Heart left ventricle (tissue), 16 donors: ENCODE measurements around the gene C8G. TPM values are rescaled to one million over a fixed set of nuclear protein-coding genes. Genes with fewer than 3 reads are reported as not detected.

Experiments used
- ATAC-seq, 4 donors: fragments of 200-7000 bp; cut with Tn5 transposase; one replicate each; pipeline ENCODE4 v1.9.1; 2020 to 2022; ENCODE audit warnings: moderate library complexity in 4 of 4, mild to moderate bottlenecking in 3 of 4, moderate number of reproducible peaks in 1 of 4
- DNase-seq, 5 donors: peaks; one replicate each; pipeline ENCODE4 v3.0.0-alpha.2; 2020
- H3K27ac ChIP-seq, 12 donors: fragments of 200-600 bp; sonication (generic) in 4 of 12; one replicate each; pipeline versions ENCODE4 v1.5.0 to v1.8.0; 2016 to 2022; ENCODE audit warnings: mild to moderate bottlenecking in 2 of 12
- H3K27me3 ChIP-seq, 9 donors: fragments of 200-600 bp; sonication (generic) in 2 of 9; one replicate each; pipeline versions ENCODE4 v1.5.1 to v1.8.0; 2016 to 2022; ENCODE audit warnings: mild to moderate bottlenecking in 3 of 9
- H3K36me3 ChIP-seq, 9 donors: fragments of 200-600 bp; sonication (generic) in 2 of 9; one replicate each; pipeline versions ENCODE4 v1.5.0 to v1.8.0; 2018 to 2022; ENCODE audit warnings: mild to moderate bottlenecking in 2 of 9
- H3K4me1 ChIP-seq, 12 donors: fragments of 200-600 bp; sonication (generic) in 4 of 12; one replicate each; pipeline versions ENCODE4 v1.5.0 to v1.8.0; 2016 to 2022; ENCODE audit warnings: mild to moderate bottlenecking in 3 of 12
- H3K4me3 ChIP-seq, 12 donors: fragments of 200-600 bp; sonication (generic) in 4 of 12; one replicate each; pipeline versions ENCODE4 v1.5.0 to v1.8.0; 2017 to 2022; ENCODE audit warnings: mild to moderate bottlenecking in 9 of 12, moderate library complexity in 4 of 12
- H3K9me3 ChIP-seq, 12 donors: fragments of 200-600 bp; sonication (generic) in 4 of 12; one replicate each; pipeline versions ENCODE4 v1.5.0 to v1.8.0; 2016 to 2022; ENCODE audit warnings: mild to moderate bottlenecking in 1 of 12
- CTCF ChIP-seq, 12 donors: fragments of 200-600 bp; sonication (generic) in 4 of 12; IDR thresholded peaks; one replicate each; pipeline versions ENCODE4 v1.5.0 to v1.8.0; 2018 to 2022; ENCODE audit warnings: antibody characterized with exemption in 12 of 12, mild to moderate bottlenecking in 5 of 12
- POLR2A ChIP-seq, 2 donors: fragments of 450-650 bp; IDR thresholded peaks; one replicate each; pipeline ENCODE4 v1.6.1; 2017; ENCODE audit warnings: antibody characterized with exemption in 2 of 2, mild to moderate bottlenecking in 2 of 2, moderate library complexity in 2 of 2
- WGBS, 4 donors: extraction: QIAGEN DNeasy Blood & Tissue Kit in 2 of 4; methylation state at CpG; one replicate each; pipeline versions ENCODE4 v1.1.5 to v1.1.7; 2013 to 2018; 5-methylcytosine and 5-hydroxymethylcytosine counted together
- intact Hi-C, 10 donors: fragments of 100-400 bp; cut with DNase I; formaldehyde crosslinking; loops; one replicate each; pipeline versions ENCODE4 v1.11.1 to v1.14.2; 2022
- polyA plus RNA-seq, 2 donors: library from polyadenylated mRNA; stranded (reverse); fragments of 200-250 nt; gene quantifications; one replicate each; pipeline ENCODE4 v1.2.3, GENCODE V29; 2013
- total RNA-seq, 9 donors: library from RNA; depleted of rRNA in 2 of 9; stranded (reverse); fragments of >200 nt in 2 of 9; fragmentation: NEBNext Ultra II Directional in 3 of 9; extraction: Animal tissue kit (Norgen Biotek cat#: 25700) in 3 of 9; gene quantifications; one replicate each; pipeline versions ENCODE4 v1.1.0 to v1.2.4, GENCODE V29; 2016 to 2023
- donor health status: ischemic (EF 13 %, LVEDD 7.1; RV severe dilation, severe dysfunction).
- donor health status: healthy with polysubstance abuse.
- donor health status: DM: no; HTN: yes; CAD: no.
- donor health status: DM: no; HTN: no; CAD: no.
- donor health status: ischemic (EF 25% LVEDD 6.9; RV normal size, moderate dysfunction).
- donor health status: ischemic (EF 25% LVEDD 5.7; RV mildly dilated, moderate dysfunction).
- donor health status: healthy.
- donor health status: DM: yes; HTN: yes; CAD: no.
- donor health status: ischemic (EF 35%, LVEDD 5.7; RV mildly dilated, moderate dysfunction).
- donor health status: nonischemic (EF 11% LVEDD 7.7; RV severe dilation, severe dysfunction).
- donor health status: DM: yes; HTN: yes; CAD: no.
- donor health status: PGD.
- donor health status: ischemic (EF 29% LVEDD 5.4; RV normal size, mild dysfunction).
- donor health status: nonischemic (EF 23%, LVEDD 6.1; RV moderate dilation, normal function).

Gene C8G
- total and polyA plus RNA-seq, 11 donors: 1.0 to 3.7 (median 1.5) TPM; not detected in 2

GRCh38 chr9:136939431-136939995 lies 5.5 kb upstream of the C8G start:
- Histone ChIP-seq H3K27me3 (no peaks in the 10 kb centered on the region), H3K36me3 (peaks cover 7 to 48% (median 32%) of the 10 kb centered on the region in 9 donors), H3K9me3 (no peaks in the 10 kb centered on the region), H3K27ac (peak overlapping the region; percentile 47 to 98 (median 84)), H3K4me3 (no peak overlapping the region), H3K4me1 (peaks cover 7 to 40% (median 21%) of the 10 kb centered on the region in 12 donors)
- intact Hi-C loops: loop anchor here in 2 of 10 donors (5.0 to 10.0 kb wide), 2 partner anchors 37 to 55 kb away; partner anchors contain the start of gene TRAF2 (in 1 of the 2)
- TF ChIP-seq CTCF (IDR thresholded peaks at IDR 0.05): no peak
- WGBS, 4 donors: 69 to 77% (median 76%) methylated on average over 20 to 28 of the region's 28 CpGs
- DNase-seq (no peak), ATAC-seq (no peak)

GRCh38 chr9:136939996-136940525 lies 5.0 kb upstream of the C8G start:
- Histone ChIP-seq H3K9me3 (no peaks in the 10 kb centered on the region), H3K4me3 (peak overlapping the region in 1 of 12 donors; percentile 18), H3K27ac (peak overlapping the region; percentile 47 to 98 (median 84)), H3K27me3 (no peaks in the 10 kb centered on the region), H3K4me1 (peaks cover 7 to 44% (median 23%) of the 10 kb centered on the region in 12 donors), H3K36me3 (peaks cover 7 to 48% (median 32%) of the 10 kb centered on the region in 9 donors)
- peak; percentile 84 to 95 (median 87) for DNase-seq
- ATAC-seq: peak; percentile 77 to 88 (median 84)
- 46 to 64% (median 51%) methylated on average over 7 to 16 of the region's 16 CpGs for WGBS, 4 donors
- no peak for TF ChIP-seq CTCF (IDR thresholded peaks at IDR 0.05)
- TF ChIP-seq POLR2A (IDR thresholded peaks at IDR 0.05): no peak
- intact Hi-C loops: loop anchor here in 9 of 10 donors (2.0 to 10.0 kb wide), 11 partner anchors 38 to 148 kb away; partner anchors contain the start of genes PHPT1 (in 4 of the 9), EDF1 (in 3 of the 9), TMEM141 (in 3 of the 9) and MAMDC4 (in 2 of the 9)

GRCh38 chr9:136940526-136941230 lies 4.4 kb upstream of the C8G start:
- ATAC-seq: no peak
- WGBS, 4 donors: 88 to 94% (median 91%) methylated on average over 29 to 42 of the region's 42 CpGs
- no peak for DNase-seq
- H3K9me3 ChIP-seq: no peaks in the 10 kb centered on the region
- peak overlapping the region in 11 of 12 donors; percentile 58 to 98 (median 86) for H3K27ac ChIP-seq
- peak overlapping the region in 1 of 12 donors; percentile 18 for H3K4me3 ChIP-seq
- intact Hi-C loops: loop anchor here in 8 of 10 donors (2.0 to 5.0 kb wide), 10 partner anchors 38 to 148 kb away; partner anchors contain the start of genes PHPT1 (in 4 of the 8), EDF1 (in 3 of the 8), TMEM141 (in 3 of the 8) and MAMDC4 (in 2 of the 8)
- no peak for TF ChIP-seq POLR2A (IDR thresholded peaks at IDR 0.05)
- TF ChIP-seq CTCF (IDR thresholded peaks at IDR 0.05): no peak
- H3K36me3 ChIP-seq: peaks cover 7 to 48% (median 32%) of the 10 kb centered on the region in 9 donors
- peaks cover 7 to 46% (median 24%) of the 10 kb centered on the region in 12 donors for H3K4me1 ChIP-seq
- H3K27me3 ChIP-seq: no peaks in the 10 kb centered on the region
